SK-N-SH (cell line): Measurements from ENCODE around the gene SLC7A7. TPM values are rescaled to one million over a fixed set of nuclear protein-coding genes. Genes with fewer than 3 reads are reported as not detected.

Source experiments
- CTCF ChIA-PET: fragments of 300-600, 350-600 bp; formaldehyde crosslinking; extraction: SDS; loops from one replicate; lab custom pipeline; 2021; lab: Yijun Ruan, JAX
- POLR2A ChIA-PET: fragments of 350-600 bp; sonication (Branson Sonifier 250); formaldehyde crosslinking; extraction: SDS; loops from one replicate; lab custom pipeline; 2020; ENCODE audit warnings: antibody characterized with exemption, inconsistent platforms; lab: Yijun Ruan, JAX
- DNase-seq: peaks from one replicate; pipeline ENCODE4 v3.0.0; 2012
- H2AFZ ChIP-seq: fragments of 200-600 bp; sonication (generic); 2 replicates; pipeline ENCODE4 v1.8.1; 2016; ENCODE audit warnings: antibody characterized with exemption, mild to moderate bottlenecking, low read depth
- H3F3A ChIP-seq: fragments of 200-600 bp; sonication (generic); replicated peaks from 2 replicates; pipeline ENCODE3; 2016; ENCODE audit warnings: antibody characterized with exemption, mild to moderate bottlenecking; ENCODE audit not compliant: insufficient read depth
- H3K27ac ChIP-seq, 2 experiments: fragments of 200-500 bp in 1 of 2; fragments of 200-600 bp in 1 of 2; sonication (Bioruptor generic) in 1 of 2; sonication (generic), shearing (Covaris generic) in 1 of 2; 2 replicates each; pipeline versions ENCODE4 v1.5.1 to v1.6.1; 2014 to 2016; ENCODE audit warnings: low read depth in 2 of 2, inconsistent platforms in 1 of 2, low read length in 1 of 2, mild to moderate bottlenecking in 1 of 2, mixed read lengths in 1 of 2
- H3K27me3 ChIP-seq: fragments of 200-600 bp; sonication (generic), shearing (Covaris generic); 2 replicates; pipeline ENCODE4 v1.6.1; 2016; ENCODE audit warnings: mixed run types; ENCODE audit not compliant: insufficient read depth
- H3K36me3 ChIP-seq, 2 experiments: fragments of 200-500 bp in 1 of 2; fragments of 200-600 bp in 1 of 2; sonication (Bioruptor generic) in 1 of 2; sonication (generic) in 1 of 2; replicated peaks in 1 of 2; 2 replicates each; pipeline versions ENCODE3 to v1.5.1; 2014 to 2016; ENCODE audit warnings: low read length in 1 of 2, mild to moderate bottlenecking in 1 of 2; ENCODE audit not compliant: insufficient read depth in 2 of 2, control insufficient read depth in 1 of 2
- H3K4me1 ChIP-seq, 2 experiments: fragments of 200-500 bp in 1 of 2; fragments of 200-600 bp in 1 of 2; sonication (Bioruptor generic) in 1 of 2; sonication (generic), shearing (Covaris generic) in 1 of 2; 2 replicates each; pipeline versions ENCODE4 v1.5.1 to v1.6.1; 2014 to 2016; ENCODE audit warnings: low read depth in 1 of 2, low read length in 1 of 2, mixed run types in 1 of 2; ENCODE audit not compliant: insufficient read depth in 2 of 2, control insufficient read depth in 1 of 2
- H3K4me2 ChIP-seq: fragments of 200-600 bp; sonication (generic), shearing (Covaris generic); 2 replicates; pipeline ENCODE4 v1.6.1; 2017; ENCODE audit warnings: mixed run types
- H3K4me3 ChIP-seq, 2 experiments: fragments of 200-500 bp in 1 of 2; fragments of 200-600 bp in 1 of 2; sonication (Bioruptor generic) in 1 of 2; sonication (generic), shearing (Covaris generic) in 1 of 2; 2 replicates each; pipeline versions ENCODE4 v1.5.1 to v1.8.1; 2014 to 2016; ENCODE audit warnings: low read depth in 2 of 2, inconsistent platforms in 1 of 2, low read length in 1 of 2, mild to moderate bottlenecking in 1 of 2, mixed read lengths in 1 of 2, moderate library complexity in 1 of 2
- H3K79me2 ChIP-seq: fragments of 200-600 bp; sonication (generic); 2 replicates; pipeline ENCODE4 v1.8.1; 2017; ENCODE audit warnings: mild to moderate bottlenecking; ENCODE audit not compliant: insufficient read depth
- H3K9ac ChIP-seq: fragments of 200-600 bp; sonication (generic); 2 replicates; pipeline ENCODE4 v1.6.1; 2017; ENCODE audit warnings: mixed run types
- H3K9me2 ChIP-seq: fragments of 200-600 bp; sonication (generic); 2 replicates; pipeline ENCODE4 v1.6.1; 2017; ENCODE audit warnings: mixed run types
- H3K9me3 ChIP-seq: fragments of 200-600 bp; sonication (generic); 2 replicates; pipeline ENCODE4 v1.6.1; 2017; ENCODE audit warnings: mixed run types, mild to moderate bottlenecking, moderate library complexity
- H4K20me1 ChIP-seq: fragments of 200-600 bp; sonication (generic); 2 replicates; pipeline ENCODE4 v1.6.1; 2017; ENCODE audit warnings: mild to moderate bottlenecking, mixed run types; ENCODE audit not compliant: insufficient read depth
- CHD2 ChIP-seq: fragments of 150-350 bp; IDR thresholded peaks from 2 replicates; pipeline ENCODE4 v1.6.1; 2018; ENCODE audit warnings: low read length; ENCODE audit not compliant: partially characterized antibody
- EP300 ChIP-seq, 2 experiments: IDR thresholded peaks; 2 replicates each; pipeline versions ENCODE4 v1.4.0 to v1.6.1; 2012; ENCODE audit warnings: borderline replicate concordance in 1 of 2, low read depth in 1 of 2, low read length in 1 of 2
- FOSL2 ChIP-seq: IDR thresholded peaks from 2 replicates; pipeline ENCODE4 v1.4.0; 2012; ENCODE audit warnings: low read depth, mild to moderate bottlenecking, moderate library complexity, borderline replicate concordance
- FOXJ3 ChIP-seq: sonication (generic); formaldehyde crosslinking; IDR thresholded peaks from 2 replicates; pipeline ENCODE4 v1.5.1; 2020; ENCODE audit warnings: mild to moderate bottlenecking, missing genetic modification reagents
- GABPA ChIP-seq: IDR thresholded peaks from 2 replicates; pipeline ENCODE4 v1.4.0; 2012; ENCODE audit warnings: low read depth, mild to moderate bottlenecking
- GATA2 ChIP-seq: sonication (generic); formaldehyde crosslinking; IDR thresholded peaks from 2 replicates; pipeline ENCODE4 v1.5.0; 2020; ENCODE audit warnings: mild to moderate bottlenecking, missing genetic modification reagents
- MXI1 ChIP-seq: IDR thresholded peaks from 2 replicates; pipeline ENCODE4 v1.6.1; 2012; ENCODE audit warnings: mild to moderate bottlenecking, low read depth, low read length, improper control_type of control experiment
- NRF1 ChIP-seq: IDR thresholded peaks from 2 replicates; pipeline ENCODE4 v1.6.1; 2012; ENCODE audit warnings: low read depth, mild to moderate bottlenecking, low read length
- POLR2AphosphoS5 ChIP-seq: IDR thresholded peaks from 2 replicates; pipeline ENCODE4 v1.6.1; 2012; ENCODE audit warnings: low read depth, low read length
- RAD21 ChIP-seq: IDR thresholded peaks from 2 replicates; pipeline ENCODE4 v1.6.1; 2012; ENCODE audit warnings: mild to moderate bottlenecking, low read length
- RCOR1 ChIP-seq: fragments of 150-350 bp; IDR thresholded peaks from 2 replicates; pipeline ENCODE4 v1.6.1; 2017; ENCODE audit warnings: antibody characterized with exemption, low read length
- RXRA ChIP-seq: IDR thresholded peaks from 2 replicates; pipeline ENCODE4 v1.4.0; 2012; ENCODE audit warnings: low read depth, mild to moderate bottlenecking, borderline replicate concordance
- SIN3A ChIP-seq: IDR thresholded peaks from 2 replicates; pipeline ENCODE4 v1.6.1; 2012; ENCODE audit warnings: low read depth, mild to moderate bottlenecking, low read length, moderate library complexity, borderline replicate concordance
- SMC3 ChIP-seq: IDR thresholded peaks from 2 replicates; pipeline ENCODE4 v1.6.1; 2012; ENCODE audit warnings: low read depth, low read length, improper control_type of control experiment
- TAF1 ChIP-seq: IDR thresholded peaks from 2 replicates; pipeline ENCODE4 v1.6.1; 2012; ENCODE audit warnings: low read depth, mild to moderate bottlenecking, low read length, moderate library complexity, borderline replicate concordance
- YY1 ChIP-seq: IDR thresholded peaks from 2 replicates; pipeline ENCODE4 v1.4.0; 2012; ENCODE audit warnings: low read depth, mild to moderate bottlenecking
- WGBS: methylation state at CpG from one replicate; pipeline ENCODE4 v1.1.6; 2017; ENCODE audit warnings: low lambda C conversion rate; 5-methylcytosine and 5-hydroxymethylcytosine counted together
- polyA plus RNA-seq, 3 experiments: library from polyadenylated mRNA; depleted of rRNA; stranded (reverse); fragments of >200 nt; gene quantifications; 2 replicates each; pipeline ENCODE4 v1.2.3, GENCODE V29; 2012
- TF ChIP-seq, protein P1 (sequence below): fragments of 150-350 bp; IDR thresholded peaks from 2 replicates; pipeline ENCODE4 v1.6.1; 2016; ENCODE audit warnings: mild to moderate bottlenecking, low read depth, low read length
- TF ChIP-seq, protein P2 (sequence below): IDR thresholded peaks from 2 replicates; pipeline ENCODE4; 2012
- TF ChIP-seq, protein P3 (sequence below): fragments of 200-600 bp; sonication (generic); IDR thresholded peaks from 2 replicates; pipeline ENCODE4 v1.6.1; 2017; ENCODE audit warnings: antibody characterized with exemption, mild to moderate bottlenecking, moderate library complexity
- TF ChIP-seq, protein P4 (sequence below): fragments of 150-350 bp; IDR thresholded peaks from 2 replicates; pipeline ENCODE4 v1.6.1; 2017; ENCODE audit warnings: antibody characterized with exemption, low read length, low read depth, borderline replicate concordance
- TF ChIP-seq, protein P5 (sequence below): IDR thresholded peaks from 2 replicates; pipeline ENCODE4 v1.6.1; 2012; ENCODE audit warnings: mild to moderate bottlenecking, low read depth, low read length, moderate library complexity
- TF ChIP-seq, protein P6 (sequence below): IDR thresholded peaks from 2 replicates; pipeline ENCODE4 v1.4.0; 2012; ENCODE audit warnings: low read depth, borderline replicate concordance

Gene SLC7A7
- polyA plus RNA-seq, 1 of the 3 experiments (the other 2 are of a cell fraction), result 0.30 TPM

DNA sequence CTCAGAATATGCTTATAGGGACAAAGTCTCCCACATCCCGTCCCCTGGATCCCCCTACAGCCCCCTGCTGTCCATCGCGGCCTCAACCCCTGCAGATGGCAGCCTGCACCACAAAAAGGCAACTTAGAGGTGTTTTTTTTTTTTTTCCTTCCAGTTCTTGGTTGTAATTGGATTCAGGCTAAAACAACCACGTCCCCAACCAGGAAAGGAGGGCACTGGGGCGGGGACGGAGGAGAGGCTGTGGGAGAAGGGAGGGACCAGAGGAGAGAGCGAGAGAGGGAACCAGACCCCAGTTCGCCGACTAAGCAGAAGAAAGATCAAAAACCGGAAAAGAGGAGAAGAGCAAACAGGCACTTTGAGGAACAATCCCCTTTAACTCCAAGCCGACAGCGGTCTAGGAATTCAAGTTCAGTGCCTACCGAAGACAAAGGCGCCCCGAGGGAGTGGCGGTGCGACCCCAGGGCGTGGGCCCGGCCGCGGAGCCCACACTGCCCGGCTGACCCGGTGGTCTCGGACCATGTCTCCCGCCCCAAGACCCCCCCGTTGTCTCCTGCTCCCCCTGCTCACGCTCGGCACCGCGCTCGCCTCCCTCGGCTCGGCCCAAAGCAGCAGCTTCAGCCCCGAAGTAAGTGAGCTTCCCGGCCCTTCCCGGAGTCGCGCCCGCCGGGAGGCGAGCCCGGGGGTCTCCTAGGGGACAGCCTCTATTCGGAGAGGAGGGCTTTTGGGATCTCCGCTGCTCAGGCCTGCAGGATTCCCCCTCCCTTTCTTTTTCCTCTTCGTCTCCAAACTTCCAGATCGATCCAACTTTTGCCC lies 21.3 kb upstream of the SLC7A7 start, which contains the start of gene MMP14:
TSS of gene MMP14 (plus strand) at position 285 of the 813 bp plus-strand sequence. CDS start at position 518, 233 bp downstream.
- Histone ChIP-seq H3K27ac (peak within 1 kb of the TSS in 1 of 2 experiments; percentile 64; a peak in 2 of 4 replicates), H2AFZ (peak within 1 kb of the TSS; percentile 43; the same call in 1 of the 2 replicates), H3K9me3 (no peaks in the 10 kb centered on the region), H3K4me2 (peak within 1 kb of the TSS; percentile 76), H3F3A (peaks cover 12% of the 10 kb centered on the region), H3K4me3 (peak within 1 kb of the TSS; percentile 54 to 71), H3K4me1 (peaks cover 0 to 10% of the 10 kb centered on the region in 2 experiments; a peak in 1 of 4 replicates), H4K20me1 (no peaks in the 10 kb centered on the region), H3K9me2 (no peaks in the 10 kb centered on the region), H3K9ac (peak within 1 kb of the TSS; percentile 88), H3K27me3 (no peaks in the 10 kb centered on the region), H3K79me2 (peaks cover 48% of the 10 kb centered on the region), H3K36me3 (peaks cover 19 to 23% of the 10 kb centered on the region in 2 experiments)
- ChIA-PET POLR2A (interaction anchor here (1.1 to 2.6 kb wide), 2 partner anchors 10 to 12 kb away, joined by 3 to 12 read pairs; no protein-coding TSS in a partner anchor), CTCF (interaction anchor here (0.8 to 6.4 kb wide), 6 partner anchors 10 to 17 kb away, joined by 3 to 59 read pairs (median 26); no protein-coding TSS in a partner anchor)
- WGBS, result 47% methylated on average over 30 of the region's 46 CpGs
- DNase-seq, result peak; percentile 71
- TF ChIP-seq, protein P1, sequence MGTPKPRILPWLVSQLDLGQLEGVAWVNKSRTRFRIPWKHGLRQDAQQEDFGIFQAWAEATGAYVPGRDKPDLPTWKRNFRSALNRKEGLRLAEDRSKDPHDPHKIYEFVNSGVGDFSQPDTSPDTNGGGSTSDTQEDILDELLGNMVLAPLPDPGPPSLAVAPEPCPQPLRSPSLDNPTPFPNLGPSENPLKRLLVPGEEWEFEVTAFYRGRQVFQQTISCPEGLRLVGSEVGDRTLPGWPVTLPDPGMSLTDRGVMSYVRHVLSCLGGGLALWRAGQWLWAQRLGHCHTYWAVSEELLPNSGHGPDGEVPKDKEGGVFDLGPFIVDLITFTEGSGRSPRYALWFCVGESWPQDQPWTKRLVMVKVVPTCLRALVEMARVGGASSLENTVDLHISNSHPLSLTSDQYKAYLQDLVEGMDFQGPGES, result no peak
- TF ChIP-seq, protein P2, sequence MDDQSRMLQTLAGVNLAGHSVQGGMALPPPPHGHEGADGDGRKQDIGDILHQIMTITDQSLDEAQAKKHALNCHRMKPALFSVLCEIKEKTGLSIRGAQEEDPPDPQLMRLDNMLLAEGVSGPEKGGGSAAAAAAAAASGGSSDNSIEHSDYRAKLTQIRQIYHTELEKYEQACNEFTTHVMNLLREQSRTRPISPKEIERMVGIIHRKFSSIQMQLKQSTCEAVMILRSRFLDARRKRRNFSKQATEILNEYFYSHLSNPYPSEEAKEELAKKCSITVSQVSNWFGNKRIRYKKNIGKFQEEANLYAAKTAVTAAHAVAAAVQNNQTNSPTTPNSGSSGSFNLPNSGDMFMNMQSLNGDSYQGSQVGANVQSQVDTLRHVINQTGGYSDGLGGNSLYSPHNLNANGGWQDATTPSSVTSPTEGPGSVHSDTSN, result no peak
- no peak for TF ChIP-seq FOSL2
- TF ChIP-seq, protein P3, sequence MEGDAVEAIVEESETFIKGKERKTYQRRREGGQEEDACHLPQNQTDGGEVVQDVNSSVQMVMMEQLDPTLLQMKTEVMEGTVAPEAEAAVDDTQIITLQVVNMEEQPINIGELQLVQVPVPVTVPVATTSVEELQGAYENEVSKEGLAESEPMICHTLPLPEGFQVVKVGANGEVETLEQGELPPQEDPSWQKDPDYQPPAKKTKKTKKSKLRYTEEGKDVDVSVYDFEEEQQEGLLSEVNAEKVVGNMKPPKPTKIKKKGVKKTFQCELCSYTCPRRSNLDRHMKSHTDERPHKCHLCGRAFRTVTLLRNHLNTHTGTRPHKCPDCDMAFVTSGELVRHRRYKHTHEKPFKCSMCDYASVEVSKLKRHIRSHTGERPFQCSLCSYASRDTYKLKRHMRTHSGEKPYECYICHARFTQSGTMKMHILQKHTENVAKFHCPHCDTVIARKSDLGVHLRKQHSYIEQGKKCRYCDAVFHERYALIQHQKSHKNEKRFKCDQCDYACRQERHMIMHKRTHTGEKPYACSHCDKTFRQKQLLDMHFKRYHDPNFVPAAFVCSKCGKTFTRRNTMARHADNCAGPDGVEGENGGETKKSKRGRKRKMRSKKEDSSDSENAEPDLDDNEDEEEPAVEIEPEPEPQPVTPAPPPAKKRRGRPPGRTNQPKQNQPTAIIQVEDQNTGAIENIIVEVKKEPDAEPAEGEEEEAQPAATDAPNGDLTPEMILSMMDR, result peak; percentile 52
- TF ChIP-seq CHD2, result no peak
- no peak for TF ChIP-seq MXI1
- peak; percentile 45 for TF ChIP-seq RAD21
- TF ChIP-seq RXRA, result no peak
- TF ChIP-seq, protein P4, sequence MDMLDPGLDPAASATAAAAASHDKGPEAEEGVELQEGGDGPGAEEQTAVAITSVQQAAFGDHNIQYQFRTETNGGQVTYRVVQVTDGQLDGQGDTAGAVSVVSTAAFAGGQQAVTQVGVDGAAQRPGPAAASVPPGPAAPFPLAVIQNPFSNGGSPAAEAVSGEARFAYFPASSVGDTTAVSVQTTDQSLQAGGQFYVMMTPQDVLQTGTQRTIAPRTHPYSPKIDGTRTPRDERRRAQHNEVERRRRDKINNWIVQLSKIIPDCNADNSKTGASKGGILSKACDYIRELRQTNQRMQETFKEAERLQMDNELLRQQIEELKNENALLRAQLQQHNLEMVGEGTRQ, result no peak
- TF ChIP-seq, protein P5, sequence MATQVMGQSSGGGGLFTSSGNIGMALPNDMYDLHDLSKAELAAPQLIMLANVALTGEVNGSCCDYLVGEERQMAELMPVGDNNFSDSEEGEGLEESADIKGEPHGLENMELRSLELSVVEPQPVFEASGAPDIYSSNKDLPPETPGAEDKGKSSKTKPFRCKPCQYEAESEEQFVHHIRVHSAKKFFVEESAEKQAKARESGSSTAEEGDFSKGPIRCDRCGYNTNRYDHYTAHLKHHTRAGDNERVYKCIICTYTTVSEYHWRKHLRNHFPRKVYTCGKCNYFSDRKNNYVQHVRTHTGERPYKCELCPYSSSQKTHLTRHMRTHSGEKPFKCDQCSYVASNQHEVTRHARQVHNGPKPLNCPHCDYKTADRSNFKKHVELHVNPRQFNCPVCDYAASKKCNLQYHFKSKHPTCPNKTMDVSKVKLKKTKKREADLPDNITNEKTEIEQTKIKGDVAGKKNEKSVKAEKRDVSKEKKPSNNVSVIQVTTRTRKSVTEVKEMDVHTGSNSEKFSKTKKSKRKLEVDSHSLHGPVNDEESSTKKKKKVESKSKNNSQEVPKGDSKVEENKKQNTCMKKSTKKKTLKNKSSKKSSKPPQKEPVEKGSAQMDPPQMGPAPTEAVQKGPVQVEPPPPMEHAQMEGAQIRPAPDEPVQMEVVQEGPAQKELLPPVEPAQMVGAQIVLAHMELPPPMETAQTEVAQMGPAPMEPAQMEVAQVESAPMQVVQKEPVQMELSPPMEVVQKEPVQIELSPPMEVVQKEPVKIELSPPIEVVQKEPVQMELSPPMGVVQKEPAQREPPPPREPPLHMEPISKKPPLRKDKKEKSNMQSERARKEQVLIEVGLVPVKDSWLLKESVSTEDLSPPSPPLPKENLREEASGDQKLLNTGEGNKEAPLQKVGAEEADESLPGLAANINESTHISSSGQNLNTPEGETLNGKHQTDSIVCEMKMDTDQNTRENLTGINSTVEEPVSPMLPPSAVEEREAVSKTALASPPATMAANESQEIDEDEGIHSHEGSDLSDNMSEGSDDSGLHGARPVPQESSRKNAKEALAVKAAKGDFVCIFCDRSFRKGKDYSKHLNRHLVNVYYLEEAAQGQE, result no peak
- no peak for TF ChIP-seq EP300 (IDR thresholded peaks at IDR 0.05; ENCODE audit: borderline replicate concordance in 1 of 2, low read depth in 1 of 2, low read length in 1 of 2)
- TF ChIP-seq FOXJ3 (CRISPR knock-in tag), result no peak
- TF ChIP-seq SMC3, result peak; percentile 32; the same call in 1 of the 2 replicates
- TF ChIP-seq RCOR1, result no peak
- TF ChIP-seq, protein P6, sequence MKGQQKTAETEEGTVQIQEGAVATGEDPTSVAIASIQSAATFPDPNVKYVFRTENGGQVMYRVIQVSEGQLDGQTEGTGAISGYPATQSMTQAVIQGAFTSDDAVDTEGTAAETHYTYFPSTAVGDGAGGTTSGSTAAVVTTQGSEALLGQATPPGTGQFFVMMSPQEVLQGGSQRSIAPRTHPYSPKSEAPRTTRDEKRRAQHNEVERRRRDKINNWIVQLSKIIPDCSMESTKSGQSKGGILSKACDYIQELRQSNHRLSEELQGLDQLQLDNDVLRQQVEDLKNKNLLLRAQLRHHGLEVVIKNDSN, result no peak
- TF ChIP-seq YY1, result no peak
- peak; percentile 49; the same call in 1 of the 2 replicates for TF ChIP-seq TAF1
- TF ChIP-seq GABPA, result no peak
- no peak for TF ChIP-seq SIN3A
- peak; percentile 72 for TF ChIP-seq POLR2AphosphoS5
- no peak for TF ChIP-seq NRF1
- TF ChIP-seq GATA2 (CRISPR knock-in tag), result no peak
